GM12891 (cell line): ENCODE results near the gene TPK1.

Source experiments
- PAX5 ChIP-seq: IDR thresholded peaks from 2 replicates; pipeline ENCODE4 v1.6.1; 2011; ENCODE audit warnings: low read length, moderate library complexity, mild to moderate bottlenecking; ENCODE audit not compliant: insufficient read depth, severe bottlenecking
- POLR2A ChIP-seq: IDR thresholded peaks from 2 replicates; pipeline ENCODE4 v1.6.1; 2011; ENCODE audit warnings: low read depth, low read length, control low read depth
- POLR2AphosphoS5 ChIP-seq: IDR thresholded peaks from 2 replicates; pipeline ENCODE4 v1.6.1; 2011; ENCODE audit warnings: low read depth, low read length, control low read depth
- POU2F2 ChIP-seq: IDR thresholded peaks from 2 replicates; pipeline ENCODE4 v1.6.1; 2011; ENCODE audit warnings: low read depth, mild to moderate bottlenecking, control low read depth, low read length, moderate library complexity
- SPI1 ChIP-seq: IDR thresholded peaks from 2 replicates; pipeline ENCODE4 v1.6.1; 2011; ENCODE audit warnings: low read depth, low read length, control low read depth
- TAF1 ChIP-seq: IDR thresholded peaks from 2 replicates; pipeline ENCODE4 v1.6.1; 2011; ENCODE audit warnings: low read depth, low read length, control low read depth

GRCh38 chr7:144672869-144673268, 163.0 kb downstream of the TPK1 start:
- TF ChIP-seq TAF1 (no peak), POLR2AphosphoS5 (no peak), POLR2A (no peak), SPI1 (no peak), PAX5 (no peak), POU2F2 (no peak)
